ENCODE results near the gene ASB5. TPM values are rescaled to one million over a fixed set of nuclear protein-coding genes. Genes with fewer than 3 reads are reported as not detected.

The ASB5 gene
- total RNA-seq, 1 experiment from 2014 or later, result not detected

DNA sequence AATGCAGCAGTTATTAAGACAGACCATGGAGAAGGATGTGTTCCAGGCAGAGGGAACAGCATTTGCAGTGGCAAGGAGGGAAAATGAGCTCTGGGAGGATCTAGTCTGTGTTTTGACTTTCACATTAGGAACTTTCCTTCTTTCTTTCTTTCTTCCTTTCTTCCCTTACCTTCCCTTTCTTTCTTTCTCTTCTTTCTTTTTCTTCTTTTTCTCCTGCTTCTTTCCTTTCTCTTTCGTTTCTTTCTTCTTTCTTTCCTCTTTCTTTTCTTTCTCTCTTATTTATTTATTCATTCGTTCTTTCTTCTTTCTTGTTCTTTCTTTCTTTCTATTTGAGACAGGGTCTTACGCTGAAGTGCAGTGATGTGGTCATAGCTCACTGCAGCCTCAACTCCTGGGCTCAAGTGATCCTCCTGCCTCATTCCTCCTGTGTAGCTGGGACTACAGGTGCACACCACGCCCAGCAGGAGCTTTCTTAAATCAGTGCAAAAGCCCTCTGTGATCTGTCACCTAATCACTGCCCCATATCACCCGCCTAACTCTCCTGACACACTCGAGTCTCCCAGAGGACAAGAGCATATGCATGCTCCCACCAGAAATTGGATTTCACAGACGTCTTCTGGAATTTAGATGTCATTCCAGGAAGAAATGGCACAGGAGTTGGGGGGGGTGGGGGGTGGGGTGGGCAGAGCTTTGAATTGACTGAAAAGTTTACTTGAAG lies 58.3 kb downstream of the ASB5 start:
- no TSS peak for BruUV-seq (replicated peaks)
- H3K27me3 Mint-ChIP-seq (ENCODE audit: unreplicated experiment), result peaks cover 17% of the 10 kb centered on the region
- H3K4me1 Mint-ChIP-seq (ENCODE audit: low read depth, unreplicated experiment), result no peaks in the 10 kb centered on the region
- intact Hi-C loops (cut with micrococcal nuclease; ENCODE audit: unreplicated experiment), result no loop called here
- no peak for DNase-seq
- no peak overlapping the region for H3K27ac Mint-ChIP-seq (ENCODE audit: unreplicated experiment)
- no peak for TF ChIP-seq CTCF (IDR thresholded peaks at IDR 0.05; ENCODE audit: unreplicated experiment)
- H3K4me3 Mint-ChIP-seq (ENCODE audit: low read depth, unreplicated experiment), result no peak overlapping the region
- no peaks in the 10 kb centered on the region for H3K9me3 Mint-ChIP-seq (ENCODE audit: low read depth, unreplicated experiment)
- H3K36me3 Mint-ChIP-seq (ENCODE audit: insufficient read depth, unreplicated experiment), result no peaks in the 10 kb centered on the region
- CTCF ChIA-PET, result interaction anchor here (0.7 kb wide), 1 partner anchor 25 kb away, joined by 6 read pairs; no protein-coding TSS in a partner anchor

DNA sequence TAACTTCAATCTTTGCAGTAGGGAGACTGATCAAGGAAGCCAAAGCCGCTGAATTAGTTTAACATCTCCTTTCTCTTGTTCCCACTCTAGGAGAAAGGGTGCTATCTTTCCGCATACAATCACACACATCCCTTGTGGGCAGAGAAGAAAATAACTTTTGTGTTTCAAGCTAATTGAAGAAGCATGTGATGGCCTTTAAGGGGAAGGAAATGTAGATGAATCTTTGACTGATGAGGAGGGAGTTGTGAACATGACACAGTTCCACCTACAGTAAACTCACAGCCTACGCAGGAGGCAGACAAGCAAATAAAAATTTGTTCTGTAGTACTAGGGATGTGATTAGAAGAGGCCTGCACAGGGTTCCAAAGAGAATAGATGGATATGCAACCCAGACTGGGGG lies 58.9 kb downstream of the ASB5 start:
- no peak overlapping the region for H3K27ac Mint-ChIP-seq (ENCODE audit: unreplicated experiment)
- no peaks in the 10 kb centered on the region for H3K36me3 Mint-ChIP-seq (ENCODE audit: insufficient read depth, unreplicated experiment)
- H3K4me3 Mint-ChIP-seq (ENCODE audit: low read depth, unreplicated experiment), result no peak overlapping the region
- no TSS peak for BruUV-seq (replicated peaks)
- no peak for TF ChIP-seq CTCF (IDR thresholded peaks at IDR 0.05; ENCODE audit: unreplicated experiment)
- no peaks in the 10 kb centered on the region for H3K9me3 Mint-ChIP-seq (ENCODE audit: low read depth, unreplicated experiment)
- CTCF ChIA-PET, result no interaction called here
- intact Hi-C loops (cut with micrococcal nuclease; ENCODE audit: unreplicated experiment), result no loop called here
- H3K4me1 Mint-ChIP-seq (ENCODE audit: low read depth, unreplicated experiment), result no peaks in the 10 kb centered on the region
- H3K27me3 Mint-ChIP-seq (ENCODE audit: unreplicated experiment), result peaks cover 21% of the 10 kb centered on the region
- no peak for DNase-seq

DNA sequence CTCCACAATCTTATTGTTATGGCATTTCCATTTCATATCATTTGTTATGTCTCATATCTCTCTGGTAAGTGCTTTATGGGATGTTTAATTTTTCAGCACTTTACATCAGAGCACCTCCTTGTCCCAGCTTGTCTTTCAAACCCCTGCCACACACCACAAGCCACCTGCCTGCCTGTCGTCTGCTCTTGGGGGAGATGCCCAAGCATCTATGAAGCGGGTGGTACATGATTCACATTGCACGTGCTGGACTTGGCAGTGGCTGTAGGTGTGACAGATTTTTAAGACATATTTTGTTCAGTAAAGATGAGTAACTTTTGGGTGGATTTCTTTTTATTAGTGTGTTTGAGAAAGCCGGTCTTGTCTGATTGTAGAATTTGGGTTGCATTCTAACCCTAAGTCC lies 59.5 kb downstream of the ASB5 start:
- Mint-ChIP-seq H3K4me1 (ENCODE audit: low read depth, unreplicated experiment) (no peaks in the 10 kb centered on the region), H3K27me3 (ENCODE audit: unreplicated experiment) (peaks cover 21% of the 10 kb centered on the region), H3K36me3 (ENCODE audit: insufficient read depth, unreplicated experiment) (no peaks in the 10 kb centered on the region), H3K4me3 (ENCODE audit: low read depth, unreplicated experiment) (no peak overlapping the region), H3K27ac (ENCODE audit: unreplicated experiment) (no peak overlapping the region), H3K9me3 (ENCODE audit: low read depth, unreplicated experiment) (no peaks in the 10 kb centered on the region)
- CTCF ChIA-PET, result no interaction called here
- no peak for TF ChIP-seq CTCF (IDR thresholded peaks at IDR 0.05; ENCODE audit: unreplicated experiment)
- intact Hi-C loops (cut with micrococcal nuclease; ENCODE audit: unreplicated experiment), result no loop called here
- no peak for DNase-seq
- BruUV-seq (replicated peaks), result no TSS peak

DNA sequence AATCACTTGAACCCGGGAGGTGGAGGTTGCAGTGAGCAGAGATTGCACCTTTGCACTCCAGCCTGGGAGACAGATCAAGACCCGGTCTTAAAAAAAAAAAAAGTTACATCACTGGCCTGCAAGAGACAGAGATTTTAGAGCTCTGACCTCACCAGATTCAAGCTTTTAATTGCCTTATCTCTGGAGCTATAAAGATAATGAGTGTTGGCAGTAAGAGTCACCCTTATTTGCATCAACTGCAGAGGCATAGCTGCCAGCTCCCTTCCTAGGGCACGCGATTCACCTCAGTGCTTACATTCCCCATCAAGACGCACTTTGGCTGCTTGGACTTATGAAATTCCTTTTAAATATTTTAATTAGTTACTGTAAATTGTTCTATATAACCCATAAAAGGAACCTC lies 61.2 kb downstream of the ASB5 start:
- intact Hi-C loops (cut with micrococcal nuclease; ENCODE audit: unreplicated experiment), result no loop called here
- no peak overlapping the region for H3K27ac Mint-ChIP-seq (ENCODE audit: unreplicated experiment)
- CTCF ChIA-PET, result interaction anchor here (0.6 kb wide), 1 partner anchor 255 kb away, joined by 4 read pairs; no protein-coding TSS in a partner anchor

More for the DNA sequence above, 61.2 kb downstream of the ASB5 start:
- Mint-ChIP-seq H3K27me3 (ENCODE audit: unreplicated experiment) (peaks cover 21% of the 10 kb centered on the region), H3K4me1 (ENCODE audit: low read depth, unreplicated experiment) (no peaks in the 10 kb centered on the region), H3K9me3 (ENCODE audit: low read depth, unreplicated experiment) (no peaks in the 10 kb centered on the region), H3K36me3 (ENCODE audit: insufficient read depth, unreplicated experiment) (no peaks in the 10 kb centered on the region), H3K4me3 (ENCODE audit: low read depth, unreplicated experiment) (no peak overlapping the region)
- no peak for DNase-seq
- BruUV-seq (replicated peaks), result no TSS peak
- TF ChIP-seq CTCF (IDR thresholded peaks at IDR 0.05; ENCODE audit: unreplicated experiment), result no peak
